ENCODE data around the gene SLC12A3.

The SLC12A3 gene

GRCh38 chr16:56956756-56957155, 91.7 kb downstream of the SLC12A3 start:
- H3K4me3 ChIP-seq = no peak overlapping the region
- no peak for DNase-seq (ENCODE audit: low spot score)
- TF ChIP-seq CTCF (IDR thresholded peaks at IDR 0.05) = no peak
- no peak overlapping the region for H3K27ac ChIP-seq

- TF ChIP-seq CTCF (IDR thresholded peaks at IDR 0.05) = no peak
- Histone ChIP-seq H3K27ac (no peak overlapping the region), H3K4me3 (no peak overlapping the region)
- no peak for DNase-seq (ENCODE audit: low spot score)
These were observed 95.8 kb downstream of the SLC12A3 start for GRCh38 chr16:56960681-56961281.

- Histone ChIP-seq H3K27ac (peak overlapping the region in 1 of 2 donors; percentile 43), H3K4me3 (no peak overlapping the region)
- DNase-seq (ENCODE audit: low spot score) = no peak
- TF ChIP-seq CTCF (IDR thresholded peaks at IDR 0.05) = no peak
These were observed 96.4 kb downstream of the SLC12A3 start for GRCh38 chr16:56961386-56961785.

- Histone ChIP-seq H3K27ac (peak within 1 kb of the TSS in 1 of 2 donors; percentile 43), H3K4me3 (no peak within 1 kb of the TSS)
- DNase-seq (ENCODE audit: low spot score) = no peak
- no peak for TF ChIP-seq CTCF (IDR thresholded peaks at IDR 0.05)
These were observed 96.9 kb downstream of the SLC12A3 start, which contains the start of gene CETP for GRCh38 chr16:56961851-56962281. Gene CETP (plus strand): TSS chr16:56961950. CDS start chr16:56961980, 30 bp downstream.

- peak; percentile 56 for TF ChIP-seq CTCF (IDR thresholded peaks at IDR 0.05)
- no peak overlapping the region for H3K4me3 ChIP-seq
- H3K27ac ChIP-seq = no peak overlapping the region
- no peak for DNase-seq (ENCODE audit: low spot score)
These were observed 99.5 kb downstream of the SLC12A3 start for GRCh38 chr16:56964243-56965148.

Measured in coronary artery (tissue), 2 donors.